ENCODE measurements around the gene PRR5L.
"Not testable (repeated sequence)": the region's sequence is repeated elsewhere in the genome, so short reads cannot be mapped to it uniquely, and the experiment has no call there.

PRR5L gene

DNA sequence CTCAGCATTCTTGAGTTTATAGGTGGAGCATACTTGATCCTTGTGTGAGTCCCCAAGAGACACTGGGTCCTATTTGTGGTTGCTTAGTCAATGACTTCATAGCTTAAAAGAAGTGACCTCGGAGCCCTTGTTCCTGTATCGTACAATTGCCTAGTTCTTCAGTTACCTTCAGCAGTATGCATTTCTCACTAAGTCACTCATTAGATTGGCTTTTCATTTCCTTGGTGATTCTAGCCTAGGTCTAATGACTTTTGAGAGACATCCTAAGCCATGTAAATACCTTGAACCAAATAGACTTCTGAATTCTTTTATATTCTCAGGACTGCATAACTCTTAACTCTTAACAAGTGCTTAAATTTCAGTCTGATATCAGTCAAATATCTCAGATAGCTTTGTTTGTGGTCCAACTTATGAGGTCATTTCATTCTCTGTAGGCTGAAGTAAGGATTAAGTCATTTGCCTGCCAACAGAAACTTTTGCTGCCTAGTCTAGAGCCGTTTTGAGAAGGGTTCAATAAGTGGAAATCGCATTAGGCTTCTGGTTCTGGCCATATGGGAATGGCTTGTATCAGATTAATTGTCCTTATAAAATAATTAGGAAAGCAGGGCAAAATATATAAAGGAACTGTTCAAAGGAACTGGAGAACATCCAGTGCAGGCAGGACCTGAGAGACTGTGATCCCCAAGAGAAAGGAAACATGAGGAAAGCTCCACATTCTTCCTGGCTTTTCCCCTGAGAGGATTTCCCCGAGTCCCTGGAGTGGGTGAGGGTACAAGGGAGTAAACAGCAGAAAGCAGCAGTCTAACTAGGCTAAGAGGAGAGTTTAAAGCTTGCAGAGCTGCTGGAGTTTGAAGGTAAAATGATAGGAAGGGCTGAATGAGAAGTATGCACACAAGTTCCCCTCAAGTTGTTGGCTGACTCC, 174.1 kb downstream of the PRR5L start:
- H3K4me3 ChIP-seq (ENCODE audit: low read length) = no peak overlapping the region
- TF ChIP-seq ZNF274 (IDR thresholded peaks at IDR 0.05; ENCODE audit: low read depth, low read length) = no peak

GRCh38 chr11:36471577-36471976, 175.5 kb downstream of the PRR5L start:
- no peak for TF ChIP-seq ZNF274 (IDR thresholded peaks at IDR 0.05; ENCODE audit: low read depth, low read length)

DNA sequence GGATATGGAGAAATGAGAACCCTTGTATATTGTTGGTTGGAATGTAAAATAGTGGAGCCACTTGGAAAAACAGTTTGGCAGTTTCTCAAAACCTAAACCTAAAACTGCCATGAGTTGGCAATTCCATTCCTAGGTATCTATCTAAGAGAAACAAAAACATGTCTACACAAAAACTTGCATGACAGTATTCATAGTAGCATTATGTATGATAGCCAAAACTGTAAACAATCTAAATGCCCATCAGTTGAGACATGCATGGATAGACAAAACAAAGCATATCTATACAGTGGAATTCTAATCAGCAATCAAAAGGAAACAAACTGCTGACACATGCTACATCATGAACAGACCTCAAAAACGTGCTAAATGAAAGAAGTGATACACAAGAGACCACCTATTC, 179.1 kb downstream of the PRR5L start:
- TF ChIP-seq ZNF274 (IDR thresholded peaks at IDR 0.05; ENCODE audit: low read depth, low read length) = no peak
- no peak overlapping the region for H3K4me3 ChIP-seq (ENCODE audit: low read length)

More at GRCh38 chr11:36471577-36471976, 175.5 kb downstream of the PRR5L start:
- H3K4me3 ChIP-seq (ENCODE audit: low read length) = no peak overlapping the region

DNA sequence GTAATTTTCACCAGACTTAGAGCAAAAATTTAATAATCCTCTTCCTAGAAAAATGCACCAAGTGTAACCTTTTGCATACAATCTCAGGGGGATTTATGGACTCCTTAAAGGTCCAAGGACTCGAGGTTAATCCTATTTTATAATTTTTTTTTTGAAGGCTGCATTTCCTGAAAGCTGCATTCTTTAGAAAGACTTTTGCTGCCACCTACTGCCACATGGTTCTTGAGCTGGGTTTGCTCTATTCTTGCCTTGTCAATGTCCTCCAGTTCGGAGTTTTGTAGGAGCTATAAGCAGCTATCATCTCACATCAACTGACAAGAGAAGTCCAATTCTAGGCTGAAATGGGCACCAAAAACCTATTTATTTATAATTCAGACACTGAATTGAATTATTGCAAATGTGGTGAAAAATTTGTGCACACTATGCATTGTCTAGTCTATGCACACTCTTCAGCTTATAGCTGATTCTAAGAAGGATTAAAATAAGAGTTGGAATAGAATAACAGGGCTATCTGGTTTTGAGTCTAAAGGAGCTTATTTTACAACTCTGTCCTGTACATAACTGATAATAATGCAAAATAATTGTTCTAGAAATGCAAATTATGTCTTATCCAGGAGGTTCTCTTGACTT, 182.7 kb downstream of the PRR5L start:
- TF ChIP-seq ZNF274 (IDR thresholded peaks at IDR 0.05; ENCODE audit: low read depth, low read length) = no peak
- H3K4me3 ChIP-seq (ENCODE audit: low read length) = no peak overlapping the region

- no peak for TF ChIP-seq ZNF274 (IDR thresholded peaks at IDR 0.05; ENCODE audit: low read depth, low read length)
- no peak overlapping the region for H3K4me3 ChIP-seq (ENCODE audit: low read length)
Observed at GRCh38 chr11:36480833-36481232, 184.7 kb downstream of the PRR5L start.

- not testable (repeated sequence) for H3K4me3 ChIP-seq (ENCODE audit: low read length)
Observed at GRCh38 chr11:36483042-36483441, 187.0 kb downstream of the PRR5L start.

DNA sequence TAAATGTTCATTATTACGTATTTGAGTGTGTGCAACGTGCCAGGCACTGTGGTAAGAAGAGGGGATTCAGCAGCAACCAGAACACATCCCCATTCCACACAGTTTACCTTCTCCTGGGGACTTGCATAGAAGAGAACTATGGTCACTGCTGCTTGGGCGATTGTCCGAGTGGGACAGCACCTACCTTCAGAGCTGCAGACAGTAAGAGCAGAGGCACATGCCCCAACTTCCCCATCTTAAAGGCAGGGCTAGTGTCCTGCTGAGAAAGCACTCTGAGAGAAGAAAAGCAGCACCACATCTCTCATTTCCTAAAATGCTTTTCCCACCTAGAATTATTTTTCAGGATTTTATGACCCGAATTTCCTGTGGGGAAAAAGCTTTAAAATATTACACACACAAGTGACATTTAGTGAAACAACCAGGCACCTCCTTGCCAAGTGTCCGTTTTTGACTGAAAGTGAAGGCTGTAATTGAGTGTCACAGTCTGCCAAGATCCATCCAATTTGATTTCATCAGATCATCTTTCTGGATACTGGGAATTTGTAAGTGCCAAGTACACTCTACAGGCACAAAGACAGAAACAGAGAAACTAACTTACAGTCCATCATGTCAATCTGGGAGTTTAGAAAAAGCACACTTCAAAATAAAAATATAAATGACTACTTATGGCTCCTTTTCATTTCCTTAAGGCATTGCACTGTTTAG, 189.4 kb downstream of the PRR5L start:
- no peak overlapping the region for H3K4me3 ChIP-seq (ENCODE audit: low read length)

GRCh38 chr11:36487619-36488018, 191.5 kb downstream of the PRR5L start:
- no peak for TF ChIP-seq ZNF274 (IDR thresholded peaks at IDR 0.05; ENCODE audit: low read depth, low read length)

More for the DNA sequence above, 189.4 kb downstream of the PRR5L start:
- TF ChIP-seq ZNF274 (IDR thresholded peaks at IDR 0.05; ENCODE audit: low read depth, low read length) = no peak

DNA sequence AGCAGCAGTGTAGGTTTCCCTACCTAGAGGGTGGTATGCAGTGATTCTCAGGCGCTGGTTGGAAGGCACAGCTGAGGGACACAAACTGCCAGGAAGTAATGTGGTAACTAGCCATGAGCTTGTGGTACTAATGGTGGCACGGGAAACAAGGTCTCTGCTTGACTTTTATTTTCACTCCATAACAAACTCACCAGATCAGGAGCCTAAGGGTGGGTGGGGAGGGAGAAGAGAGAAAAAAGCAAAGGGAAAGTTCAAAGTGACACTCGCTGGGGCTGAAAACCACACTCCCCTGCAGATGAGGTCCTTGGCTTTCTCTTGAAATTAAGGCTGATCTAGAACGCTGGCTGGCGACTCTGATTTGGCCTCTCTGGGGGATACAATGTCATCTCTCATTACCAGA, 192.0 kb downstream of the PRR5L start:
- TF ChIP-seq ZNF274 (IDR thresholded peaks at IDR 0.05; ENCODE audit: low read depth, low read length) = no peak
- H3K4me3 ChIP-seq (ENCODE audit: low read length) = peak overlapping the region; percentile 8; the same call in 1 of the 2 replicates

More at GRCh38 chr11:36487619-36488018, 191.5 kb downstream of the PRR5L start:
- H3K4me3 ChIP-seq (ENCODE audit: low read length) = no peak overlapping the region

DNA sequence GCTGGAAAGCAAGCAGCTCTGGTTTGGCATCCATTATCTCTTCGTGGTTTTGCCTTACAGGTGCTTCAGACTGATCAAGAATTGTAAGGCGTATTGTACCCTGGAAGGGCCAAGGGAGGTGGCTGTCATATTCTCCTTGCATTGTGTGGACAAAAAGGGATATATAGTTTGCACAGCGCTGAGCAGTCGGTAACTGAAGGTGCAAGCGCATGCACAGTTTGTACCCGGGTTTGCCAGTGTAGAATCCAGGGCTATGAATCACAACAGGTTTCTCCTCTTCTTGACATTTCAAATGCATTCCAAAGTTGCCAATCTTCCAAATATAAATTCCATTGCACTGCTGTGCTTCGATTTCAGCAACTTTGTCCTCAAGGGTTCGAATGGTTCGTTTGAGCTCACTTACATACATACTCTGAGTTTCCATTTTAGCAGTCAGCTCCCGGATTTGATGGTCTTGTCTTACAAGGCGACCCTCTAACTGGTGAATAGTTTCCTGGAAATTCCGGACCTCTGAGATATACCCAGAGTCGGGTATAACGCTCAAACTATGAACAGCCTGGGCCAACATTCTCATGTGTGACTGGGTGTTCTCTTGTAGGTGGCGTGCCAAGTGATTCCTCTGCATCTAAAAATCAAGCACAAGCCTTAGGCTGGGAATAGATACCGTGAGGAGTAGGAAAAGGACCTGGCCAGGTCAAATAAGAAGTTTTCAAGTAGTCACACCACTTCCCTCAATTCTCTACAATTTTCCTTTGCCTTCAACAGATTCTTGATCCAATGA, 194.1 kb downstream of the PRR5L start:
- TF ChIP-seq ZNF274 (IDR thresholded peaks at IDR 0.05; ENCODE audit: low read depth, low read length) = no peak
- H3K4me3 ChIP-seq (ENCODE audit: low read length) = no peak overlapping the region

- no peak for TF ChIP-seq ZNF274 (IDR thresholded peaks at IDR 0.05; ENCODE audit: low read depth, low read length)
- H3K4me3 ChIP-seq (ENCODE audit: low read length) = no peak overlapping the region
Observed at GRCh38 chr11:36492724-36493304, 196.7 kb downstream of the PRR5L start.

GRCh38 chr11:36493332-36493731, 197.2 kb downstream of the PRR5L start:
- no peak for TF ChIP-seq ZNF274 (IDR thresholded peaks at IDR 0.05; ENCODE audit: low read depth, low read length)
- H3K4me3 ChIP-seq (ENCODE audit: low read length) = no peak overlapping the region

GRCh38 chr11:36498721-36499120, 202.6 kb downstream of the PRR5L start:
- TF ChIP-seq ZNF274 (IDR thresholded peaks at IDR 0.05; ENCODE audit: low read depth, low read length) = no peak
- H3K4me3 ChIP-seq (ENCODE audit: low read length) = no peak overlapping the region
